Measurements from ENCODE around the gene PPP2R1A.

PPP2R1A gene

DNA sequence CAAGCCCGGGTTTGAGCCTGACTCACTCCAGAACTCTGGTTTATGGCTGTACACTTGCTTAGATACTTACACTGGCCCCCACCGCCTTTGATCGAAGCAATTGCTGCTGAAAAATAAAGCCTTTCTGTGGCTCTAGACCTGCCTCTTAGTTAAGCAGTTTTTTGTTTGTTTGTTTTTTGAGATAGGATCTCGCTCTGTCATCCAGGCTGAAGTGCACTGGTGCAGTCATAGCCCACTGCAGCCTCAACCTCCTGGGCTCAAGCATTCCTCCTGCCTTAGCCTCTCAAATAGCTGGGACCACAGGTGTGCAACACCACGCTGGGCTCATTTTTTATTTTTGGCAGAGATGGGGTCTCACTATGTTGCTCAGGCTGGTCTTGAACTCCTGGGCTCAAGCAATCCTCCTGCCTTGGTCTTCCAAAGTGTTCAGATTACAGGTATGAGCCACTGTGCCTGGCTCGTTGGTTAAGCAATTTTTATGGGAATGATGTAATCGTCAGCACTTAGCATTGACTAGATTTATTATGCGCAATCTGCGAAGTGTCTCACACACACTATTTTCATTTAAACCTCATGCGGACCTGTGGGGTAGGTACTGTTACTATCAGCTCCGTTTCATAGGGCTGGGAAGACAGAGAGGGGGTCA lies 22.2 kb downstream of the PPP2R1A start:
- H3K9ac ChIP-seq (ENCODE audit: low read length), result no peak overlapping the region
- H3K27me3 ChIP-seq (ENCODE audit: insufficient read depth, low read length), result no peaks in the 10 kb centered on the region
- peaks cover 96% of the 10 kb centered on the region for H3K36me3 ChIP-seq (ENCODE audit: insufficient read depth, low read length)
- no peaks in the 10 kb centered on the region for H3F3A ChIP-seq (ENCODE audit: insufficient read depth, low read length)
- no peaks in the 10 kb centered on the region for H3K9me2 ChIP-seq (ENCODE audit: low read depth, low read length)
- H2AFZ ChIP-seq (ENCODE audit: low read length), result no peak overlapping the region
- H3K79me2 ChIP-seq (ENCODE audit: insufficient read depth, low read length), result no peaks in the 10 kb centered on the region
- H4K20me1 ChIP-seq (ENCODE audit: insufficient read depth, low read length), result no peaks in the 10 kb centered on the region
- H3K4me3 ChIP-seq (ENCODE audit: low read depth, low read length, poor library complexity, severe bottlenecking), result no peak overlapping the region
- no peak overlapping the region for H3K4me2 ChIP-seq (ENCODE audit: low read length)
- no peaks in the 10 kb centered on the region for H3K9me3 ChIP-seq (ENCODE audit: low read length)
- TF ChIP-seq EZH2 (IDR thresholded peaks at IDR 0.05; ENCODE audit: borderline replicate concordance, low read length), result no peak
- TF ChIP-seq, protein P1, sequence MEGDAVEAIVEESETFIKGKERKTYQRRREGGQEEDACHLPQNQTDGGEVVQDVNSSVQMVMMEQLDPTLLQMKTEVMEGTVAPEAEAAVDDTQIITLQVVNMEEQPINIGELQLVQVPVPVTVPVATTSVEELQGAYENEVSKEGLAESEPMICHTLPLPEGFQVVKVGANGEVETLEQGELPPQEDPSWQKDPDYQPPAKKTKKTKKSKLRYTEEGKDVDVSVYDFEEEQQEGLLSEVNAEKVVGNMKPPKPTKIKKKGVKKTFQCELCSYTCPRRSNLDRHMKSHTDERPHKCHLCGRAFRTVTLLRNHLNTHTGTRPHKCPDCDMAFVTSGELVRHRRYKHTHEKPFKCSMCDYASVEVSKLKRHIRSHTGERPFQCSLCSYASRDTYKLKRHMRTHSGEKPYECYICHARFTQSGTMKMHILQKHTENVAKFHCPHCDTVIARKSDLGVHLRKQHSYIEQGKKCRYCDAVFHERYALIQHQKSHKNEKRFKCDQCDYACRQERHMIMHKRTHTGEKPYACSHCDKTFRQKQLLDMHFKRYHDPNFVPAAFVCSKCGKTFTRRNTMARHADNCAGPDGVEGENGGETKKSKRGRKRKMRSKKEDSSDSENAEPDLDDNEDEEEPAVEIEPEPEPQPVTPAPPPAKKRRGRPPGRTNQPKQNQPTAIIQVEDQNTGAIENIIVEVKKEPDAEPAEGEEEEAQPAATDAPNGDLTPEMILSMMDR (IDR thresholded peaks at IDR 0.05; ENCODE audit: low read length), result no peak
- no peak overlapping the region for H3K27ac ChIP-seq (ENCODE audit: low read depth, low read length, poor library complexity, severe bottlenecking)
- H3K4me1 ChIP-seq (ENCODE audit: insufficient read depth, low read length, severe bottlenecking), result no peaks in the 10 kb centered on the region

DNA sequence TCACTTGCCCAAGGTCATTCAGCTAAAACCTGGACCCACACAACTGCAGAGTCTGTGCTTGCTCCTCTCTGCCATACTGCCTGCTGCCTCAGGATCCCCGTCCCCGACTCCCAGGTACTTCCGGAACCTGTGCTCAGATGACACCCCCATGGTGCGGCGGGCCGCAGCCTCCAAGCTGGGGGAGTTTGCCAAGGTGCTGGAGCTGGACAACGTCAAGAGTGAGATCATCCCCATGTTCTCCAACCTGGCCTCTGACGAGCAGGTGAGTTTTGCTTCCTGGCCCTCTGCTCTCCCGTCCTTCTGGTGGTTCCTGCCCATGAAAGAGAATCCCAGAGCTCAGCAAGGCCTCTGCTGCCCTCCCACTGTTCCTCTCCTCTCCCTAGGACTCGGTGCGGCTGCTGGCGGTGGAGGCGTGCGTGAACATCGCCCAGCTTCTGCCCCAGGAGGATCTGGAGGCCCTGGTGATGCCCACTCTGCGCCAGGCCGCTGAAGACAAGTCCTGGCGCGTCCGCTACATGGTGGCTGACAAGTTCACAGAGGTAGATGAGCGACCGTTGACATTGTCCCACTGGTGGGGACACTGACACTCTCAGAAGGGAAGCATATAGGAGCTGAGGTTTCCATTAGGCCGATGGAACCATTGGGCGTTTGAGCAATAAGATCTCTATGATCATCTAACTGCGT lies 22.9 kb downstream of the PPP2R1A start:
- Histone ChIP-seq H3K27ac (ENCODE audit: low read depth, low read length, poor library complexity, severe bottlenecking) (no peak overlapping the region), H3K9me2 (ENCODE audit: low read depth, low read length) (no peaks in the 10 kb centered on the region), H3K27me3 (ENCODE audit: insufficient read depth, low read length) (no peaks in the 10 kb centered on the region), H3K4me3 (ENCODE audit: low read depth, low read length, poor library complexity, severe bottlenecking) (no peak overlapping the region), H4K20me1 (ENCODE audit: insufficient read depth, low read length) (no peaks in the 10 kb centered on the region), H3K9me3 (ENCODE audit: low read length) (no peaks in the 10 kb centered on the region), H3K9ac (ENCODE audit: low read length) (no peak overlapping the region), H3K79me2 (ENCODE audit: insufficient read depth, low read length) (no peaks in the 10 kb centered on the region), H3F3A (ENCODE audit: insufficient read depth, low read length) (no peaks in the 10 kb centered on the region), H2AFZ (ENCODE audit: low read length) (no peak overlapping the region), H3K4me2 (ENCODE audit: low read length) (no peak overlapping the region), H3K36me3 (ENCODE audit: insufficient read depth, low read length) (peaks cover 96% of the 10 kb centered on the region), H3K4me1 (ENCODE audit: insufficient read depth, low read length, severe bottlenecking) (no peaks in the 10 kb centered on the region)
- TF ChIP-seq, protein P1 (IDR thresholded peaks at IDR 0.05; ENCODE audit: low read length), result no peak
- no peak for TF ChIP-seq EZH2 (IDR thresholded peaks at IDR 0.05; ENCODE audit: borderline replicate concordance, low read length)

DNA sequence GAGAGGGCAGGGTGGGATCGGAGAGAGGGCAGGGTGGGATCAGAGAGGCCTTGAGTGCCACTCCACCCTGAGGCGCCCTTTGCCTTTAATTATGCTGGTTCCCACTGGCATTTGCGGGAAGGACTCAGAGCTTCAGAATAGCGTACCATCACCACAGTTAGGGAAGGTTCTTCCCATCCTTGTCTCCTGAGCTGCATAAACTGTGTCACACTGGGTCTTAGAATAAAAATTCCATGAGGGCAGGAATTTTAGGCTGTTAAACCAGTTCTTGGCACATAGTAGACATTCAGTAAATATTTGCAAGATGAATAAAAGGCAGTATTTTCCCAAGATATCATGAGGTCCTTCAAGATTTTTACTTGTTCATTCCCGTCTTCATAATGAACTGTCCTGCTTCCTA lies 24.4 kb downstream of the PPP2R1A start:
- H3K79me2 ChIP-seq (ENCODE audit: insufficient read depth, low read length), result no peaks in the 10 kb centered on the region
- TF ChIP-seq, protein P1 (IDR thresholded peaks at IDR 0.05; ENCODE audit: low read length), result no peak
- no peak for TF ChIP-seq EZH2 (IDR thresholded peaks at IDR 0.05; ENCODE audit: borderline replicate concordance, low read length)
- H4K20me1 ChIP-seq (ENCODE audit: insufficient read depth, low read length), result no peaks in the 10 kb centered on the region
- no peak overlapping the region for H3K4me2 ChIP-seq (ENCODE audit: low read length)
- H3K9ac ChIP-seq (ENCODE audit: low read length), result no peak overlapping the region
- peaks cover 96% of the 10 kb centered on the region for H3K36me3 ChIP-seq (ENCODE audit: insufficient read depth, low read length)
- no peak overlapping the region for H3K4me3 ChIP-seq (ENCODE audit: low read depth, low read length, poor library complexity, severe bottlenecking)
- H2AFZ ChIP-seq (ENCODE audit: low read length), result no peak overlapping the region
- H3F3A ChIP-seq (ENCODE audit: insufficient read depth, low read length), result no peaks in the 10 kb centered on the region
- no peaks in the 10 kb centered on the region for H3K27me3 ChIP-seq (ENCODE audit: insufficient read depth, low read length)
- no peaks in the 10 kb centered on the region for H3K4me1 ChIP-seq (ENCODE audit: insufficient read depth, low read length, severe bottlenecking)
- H3K9me3 ChIP-seq (ENCODE audit: low read length), result no peaks in the 10 kb centered on the region
- no peaks in the 10 kb centered on the region for H3K9me2 ChIP-seq (ENCODE audit: low read depth, low read length)
- H3K27ac ChIP-seq (ENCODE audit: low read depth, low read length, poor library complexity, severe bottlenecking), result no peak overlapping the region

Data from OCI-LY1 (cell line).